ENCODE results near the gene NTHL1.

NTHL1 gene

GRCh38 chr16:2007081-2007836 lies 40.4 kb downstream of the NTHL1 start:
- DNase-seq (ENCODE audit: low read depth), result no peak
- H3K4me3 ChIP-seq (ENCODE audit: low read length), result peak overlapping the region; percentile 85
- TF ChIP-seq CTCF (IDR thresholded peaks at IDR 0.05; ENCODE audit: insufficient read depth, low read depth, low read length, missing control alignments), result no peak

GRCh38 chr16:2006317-2006716 lies 41.3 kb downstream of the NTHL1 start:
- H3K4me3 ChIP-seq (ENCODE audit: low read length), result no peak overlapping the region
- no peak for DNase-seq (ENCODE audit: low read depth)
- no peak for TF ChIP-seq CTCF (IDR thresholded peaks at IDR 0.05; ENCODE audit: insufficient read depth, low read depth, low read length, missing control alignments)

GRCh38 chr16:2005646-2006045 lies 42.0 kb downstream of the NTHL1 start:
- no peak overlapping the region for H3K4me3 ChIP-seq (ENCODE audit: low read length)
- no peak for TF ChIP-seq CTCF (IDR thresholded peaks at IDR 0.05; ENCODE audit: insufficient read depth, low read depth, low read length, missing control alignments)
- no peak for DNase-seq (ENCODE audit: low read depth)

- no peak overlapping the region for H3K4me3 ChIP-seq (ENCODE audit: low read length)
- DNase-seq (ENCODE audit: low read depth), result no peak
- TF ChIP-seq CTCF (IDR thresholded peaks at IDR 0.05; ENCODE audit: insufficient read depth, low read depth, low read length, missing control alignments), result no peak
These were observed 42.7 kb downstream of the NTHL1 start for GRCh38 chr16:2004795-2005517.

GRCh38 chr16:2003827-2004641 lies 43.6 kb downstream of the NTHL1 start:
- peak; percentile 88 for TF ChIP-seq CTCF (IDR thresholded peaks at IDR 0.05; ENCODE audit: insufficient read depth, low read depth, low read length, missing control alignments)
- H3K4me3 ChIP-seq (ENCODE audit: low read length), result no peak overlapping the region
- peak; percentile 86 for DNase-seq (ENCODE audit: low read depth)

- H3K4me3 ChIP-seq (ENCODE audit: low read length), result no peak overlapping the region
- no peak for DNase-seq (ENCODE audit: low read depth)
- no peak for TF ChIP-seq CTCF (IDR thresholded peaks at IDR 0.05; ENCODE audit: insufficient read depth, low read depth, low read length, missing control alignments)
These were observed 44.3 kb downstream of the NTHL1 start for GRCh38 chr16:2003231-2003826.

Data from epithelial cell of esophagus (primary cell).